GM18526 (cell line): Measurements from ENCODE around the gene AGPS.

Source experiments
- POLR2A ChIP-seq: IDR thresholded peaks from 3 replicates; pipeline ENCODE4 v1.6.1; 2011; ENCODE audit not compliant: insufficient read length; ENCODE audit errors: extremely low read depth

The AGPS gene

GRCh38 chr2:177404243-177404642, 11.7 kb downstream of the AGPS start:
- no peak for TF ChIP-seq POLR2A

- no peak for TF ChIP-seq POLR2A
These were observed 12.6 kb downstream of the AGPS start for GRCh38 chr2:177405029-177405692.

- TF ChIP-seq POLR2A = no peak
These were observed 13.6 kb downstream of the AGPS start for GRCh38 chr2:177406182-177406581.

GRCh38 chr2:177407031-177407430, 14.5 kb downstream of the AGPS start:
- no peak for TF ChIP-seq POLR2A

- TF ChIP-seq POLR2A = no peak
These were observed 21.1 kb downstream of the AGPS start for GRCh38 chr2:177413703-177414102.

GRCh38 chr2:177419274-177419673, 26.7 kb downstream of the AGPS start:
- TF ChIP-seq POLR2A = no peak

GRCh38 chr2:177422271-177422670, 29.7 kb downstream of the AGPS start:
- TF ChIP-seq POLR2A = no peak

GRCh38 chr2:177427316-177427715, 34.7 kb downstream of the AGPS start:
- TF ChIP-seq POLR2A = no peak

- no peak for TF ChIP-seq POLR2A
These were observed 37.2 kb downstream of the AGPS start for GRCh38 chr2:177429688-177430325.

- no peak for TF ChIP-seq POLR2A
These were observed 37.8 kb downstream of the AGPS start for GRCh38 chr2:177430411-177430810.

- TF ChIP-seq POLR2A = no peak
These were observed 40.1 kb downstream of the AGPS start for GRCh38 chr2:177432703-177433102.

GRCh38 chr2:177433402-177433801, 40.8 kb downstream of the AGPS start:
- no peak for TF ChIP-seq POLR2A

- no peak for TF ChIP-seq POLR2A
These were observed 41.9 kb downstream of the AGPS start for GRCh38 chr2:177434475-177434874.

GRCh38 chr2:177445200-177445599, 52.6 kb downstream of the AGPS start:
- TF ChIP-seq POLR2A = no peak

GRCh38 chr2:177448031-177448430, 55.5 kb downstream of the AGPS start:
- no peak for TF ChIP-seq POLR2A

GRCh38 chr2:177449159-177449558, 56.6 kb downstream of the AGPS start:
- TF ChIP-seq POLR2A = no peak

- TF ChIP-seq POLR2A = no peak
These were observed 62.6 kb downstream of the AGPS start for GRCh38 chr2:177455187-177455586.
